Renal cortical epithelial cell (primary cell): ENCODE data around the gene DYRK4. TPM values are rescaled to one million over a fixed set of nuclear protein-coding genes. Genes with fewer than 3 reads are reported as not detected.

Experiments used
- DNase-seq: peaks from one replicate; pipeline ENCODE4 v3.0.0-alpha.2; 2011; ENCODE audit warnings: low read depth
- total RNA-seq: library from RNA; depleted of rRNA; stranded (reverse); fragments of >200 nt; gene quantifications from 2 replicates; pipeline ENCODE4 v1.2.3, GENCODE V29; 2014

DYRK4 gene
- total RNA-seq, 1 donor from 2014 or later, result 30.7 TPM

DNA sequence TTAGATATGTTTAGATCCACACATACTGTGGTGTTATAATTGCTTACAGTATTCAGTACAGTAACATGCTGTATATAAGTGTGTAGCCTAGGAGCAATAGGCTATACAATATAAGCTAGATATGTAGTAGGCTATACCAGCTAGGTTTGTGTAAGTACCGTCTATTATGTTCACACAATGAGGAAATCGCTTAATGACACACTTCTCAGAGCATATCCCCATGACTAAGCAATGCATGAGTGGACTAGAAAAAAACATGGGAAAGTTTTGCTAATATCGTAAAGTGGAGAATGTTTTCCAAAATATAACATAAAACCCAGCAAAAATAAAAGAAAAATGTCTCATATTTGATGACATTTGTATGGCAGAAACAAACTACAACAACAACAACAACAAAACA is 59.5 kb downstream of the DYRK4 start:
- no peak for DNase-seq

DNA sequence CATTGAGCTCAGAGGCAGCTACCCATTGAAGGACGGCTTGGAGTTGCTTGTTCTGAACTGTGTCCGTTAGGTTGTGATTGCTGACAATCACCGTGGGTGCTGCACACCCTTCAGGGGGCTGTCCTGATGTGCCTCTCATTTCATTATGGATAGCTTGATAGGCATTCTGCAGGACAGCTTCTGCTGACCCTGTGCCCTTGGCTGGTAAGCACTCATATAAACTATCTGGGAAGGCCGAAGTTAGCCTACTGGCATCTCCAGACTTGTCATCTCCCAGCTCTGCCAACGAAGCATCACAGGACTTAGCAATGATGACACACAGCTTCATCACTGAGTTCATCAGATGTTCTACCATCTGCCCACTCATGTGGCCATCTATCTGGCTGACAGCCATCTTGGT is 64.5 kb downstream of the DYRK4 start:
- DNase-seq, result no peak

DNA sequence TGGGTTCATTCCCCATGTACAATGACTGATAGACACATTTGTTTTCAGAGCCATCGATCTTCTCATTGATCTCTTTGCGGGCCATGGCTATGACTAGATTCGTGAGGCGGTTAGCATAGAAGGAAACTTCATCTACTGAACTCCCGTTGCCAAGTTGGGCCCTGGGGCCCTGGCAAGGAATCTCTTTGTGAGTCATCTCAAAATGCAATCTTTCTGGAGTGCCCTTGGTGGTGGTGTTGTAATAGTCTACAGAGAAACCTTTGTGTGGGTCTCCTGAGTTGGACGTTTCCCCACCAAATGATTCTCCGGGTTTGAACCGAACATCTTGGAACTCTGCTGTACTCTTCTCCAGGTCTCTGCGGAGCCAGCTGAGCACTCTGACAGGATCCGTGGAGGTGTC is 66.4 kb downstream of the DYRK4 start:
- no peak for DNase-seq

DNA sequence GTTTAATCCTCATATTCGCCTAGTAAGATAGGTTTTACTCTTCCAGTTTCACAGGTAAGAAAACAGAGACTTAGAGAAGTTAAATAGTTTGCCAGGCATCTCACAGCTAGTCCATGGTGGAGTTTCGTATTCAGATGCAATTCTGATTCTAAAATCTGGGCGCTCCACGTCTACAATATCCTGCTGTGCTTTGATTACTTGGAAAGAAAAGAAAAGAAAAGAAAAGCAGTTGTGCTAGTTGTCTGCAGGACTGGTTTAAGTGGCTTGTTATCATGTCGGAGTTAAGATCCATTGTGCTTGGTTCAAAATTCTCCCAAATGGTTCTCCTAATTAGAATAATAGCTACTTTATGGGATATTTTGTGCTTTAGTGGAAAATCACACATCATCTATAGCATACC is 68.3 kb downstream of the DYRK4 start:
- no peak for DNase-seq

GRCh38 chr12:4643747-4644146 is 81.7 kb downstream of the DYRK4 start:
- DNase-seq, result no peak

- DNase-seq, result no peak
These were observed 83.0 kb downstream of the DYRK4 start for GRCh38 chr12:4645023-4645422.

DNA sequence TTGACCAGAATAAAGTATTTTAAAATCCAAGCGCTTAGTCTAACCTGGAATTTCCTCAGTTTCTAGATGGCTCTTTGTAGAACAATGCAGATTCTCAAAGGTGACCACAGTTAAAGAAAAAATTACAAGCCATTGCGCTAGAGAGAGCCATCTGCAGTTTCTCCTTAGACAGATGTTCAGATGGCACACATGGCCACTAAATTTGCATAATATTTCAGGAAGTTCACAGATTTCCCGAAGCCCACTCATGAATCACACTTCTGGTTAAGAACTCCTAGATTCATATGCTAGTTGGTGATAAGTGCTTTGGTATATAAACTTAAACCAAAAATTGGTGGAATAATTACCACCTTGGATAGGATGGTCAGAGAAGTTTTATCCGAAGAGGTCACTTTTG is 86.1 kb downstream of the DYRK4 start:
- DNase-seq, result no peak

DNA sequence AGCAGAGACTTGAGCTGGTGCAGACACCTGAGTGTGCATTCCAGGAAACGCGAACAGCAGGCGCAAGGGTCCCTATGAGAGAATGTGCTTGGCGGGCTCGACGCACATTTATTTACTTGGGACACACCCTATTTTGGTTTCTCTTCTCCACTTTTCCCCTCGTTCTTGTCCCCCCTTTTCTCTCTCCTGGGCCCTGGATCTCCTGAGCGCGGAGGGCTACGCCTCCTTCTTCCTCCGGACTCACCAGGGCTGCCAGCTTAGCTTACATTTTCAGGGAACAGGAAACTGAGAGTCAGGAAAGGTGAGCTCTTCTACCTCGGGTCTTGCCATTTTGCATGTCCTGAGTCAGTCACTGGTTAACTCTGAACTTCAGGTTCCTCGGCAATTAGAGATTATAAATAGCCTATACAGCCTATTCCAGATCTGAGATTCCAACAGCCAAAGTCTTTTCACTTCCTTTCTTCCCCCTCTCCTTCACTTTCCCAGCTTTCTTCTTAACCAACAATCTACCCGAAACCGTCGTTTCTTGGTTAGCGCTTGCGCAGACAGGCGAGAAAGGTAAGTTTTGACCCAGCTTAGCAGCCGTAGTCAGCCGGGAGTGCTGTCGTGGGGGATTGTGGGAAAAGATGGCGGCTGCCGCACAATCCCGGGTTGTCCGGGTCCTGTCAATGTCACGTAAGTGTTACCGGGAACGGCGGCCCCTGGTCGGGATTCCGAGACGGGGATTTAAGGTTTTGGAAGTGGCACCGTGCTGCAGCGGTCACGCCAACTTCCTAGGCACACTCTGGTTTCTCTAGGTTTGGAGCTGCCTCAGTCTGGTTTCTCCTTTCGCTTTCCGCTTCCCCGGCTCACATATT is 86.7 kb downstream of the DYRK4 start, which contains the start of the genes AKAP3 and NDUFA9:
Gene AKAP3, minus strand, starts transcription at position 551 of the 857 bp plus-strand sequence. CDS start 10,855 bp downstream, outside the sequence.
Gene NDUFA9, plus strand, starts transcription at position 614 of the 857 bp plus-strand sequence. Its CDS starts 13 bp downstream, at position 627.
- DNase-seq, result peak; percentile 86

DNA sequence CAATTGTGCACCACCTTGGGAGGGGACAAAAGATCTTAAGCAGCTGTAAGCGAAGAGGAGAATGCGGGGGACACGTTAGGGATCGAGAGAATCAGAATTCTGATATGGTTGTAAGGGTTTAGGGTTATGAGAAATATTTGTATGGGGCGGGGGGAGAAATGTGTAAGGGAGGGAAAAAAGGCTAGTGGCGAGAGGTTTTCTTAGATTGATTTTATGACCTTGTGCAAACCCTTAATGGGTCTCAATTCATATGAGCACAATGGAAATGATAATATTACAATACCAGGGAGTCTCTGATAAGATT is 87.3 kb downstream of the DYRK4 start:
- no peak for DNase-seq

DNA sequence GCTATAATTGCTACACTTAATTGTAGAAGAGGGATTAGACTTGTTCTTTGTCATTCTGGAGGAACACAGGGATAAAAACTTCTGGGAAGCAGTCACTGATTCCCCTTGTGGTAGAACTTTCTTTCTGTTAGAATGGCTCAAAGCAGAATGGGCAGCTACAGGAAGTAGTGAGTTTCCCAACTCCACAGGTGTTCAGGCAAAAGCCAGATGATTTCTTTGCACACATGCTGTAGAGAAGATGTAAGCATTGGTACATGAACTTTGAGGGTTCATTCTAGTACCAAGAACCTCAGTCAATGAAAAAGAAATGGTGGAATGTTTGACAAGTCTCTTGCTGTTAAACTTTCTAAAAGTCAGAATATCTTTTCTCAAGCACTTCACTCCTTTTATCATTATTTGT is 91.2 kb downstream of the DYRK4 start:
- DNase-seq, result no peak

GRCh38 chr12:4653691-4654090 is 91.7 kb downstream of the DYRK4 start:
- no peak for DNase-seq

Other genes starting within 250 kb of the DYRK4 start
- 21.4 and 48.7 TPM in 2 replicates for gene TIGAR, start 241.0 kb upstream of the DYRK4 start, total RNA-seq
- not detected in 2 replicates for gene FGF23, start 182.5 kb upstream of the DYRK4 start, total RNA-seq
- gene FGF6, start 116.4 kb upstream of the DYRK4 start, total RNA-seq, result not detected in 2 replicates
- 3.1 and 17.4 TPM in 2 replicates for gene RAD51AP1, start 23.3 kb upstream of the DYRK4 start, total RNA-seq
- gene AKAP3, start 86.8 kb downstream of the DYRK4 start, total RNA-seq, result 0.35 and 4.4 TPM in 2 replicates
- gene NDUFA9, start 86.9 kb downstream of the DYRK4 start, total RNA-seq, result 93.1 and 113 TPM in 2 replicates
- 0.05 TPM in 1 of 2 replicates, not detected in the other for gene GALNT8, start 158.2 kb downstream of the DYRK4 start, total RNA-seq